Epidermal melanocyte (primary cell): ENCODE results near the gene FRS2.

Experiments used
- DNase-seq: peaks from one replicate; pipeline ENCODE4 v3.0.0; 2011; ENCODE audit warnings: low spot score; ENCODE audit not compliant: insufficient read length

Gene FRS2

GRCh38 chr12:69464428-69464827 is 5.8 kb upstream of the FRS2 start:
- DNase-seq, result no peak

GRCh38 chr12:69466867-69467266 is 3.3 kb upstream of the FRS2 start:
- no peak for DNase-seq

- DNase-seq, result no peak
These were observed 2.8 kb upstream of the FRS2 start for GRCh38 chr12:69467366-69467765.

- no peak for DNase-seq
These were observed 1.8 kb upstream of the FRS2 start for GRCh38 chr12:69468237-69469026.

- no peak for DNase-seq
These were observed 367 bp upstream of the FRS2 start for GRCh38 chr12:69469854-69470188.

GRCh38 chr12:69471076-69471430 is 865 bp downstream of the FRS2 start:
- no peak for DNase-seq

GRCh38 chr12:69471667-69472385 is 1.6 kb downstream of the FRS2 start:
- no peak for DNase-seq

GRCh38 chr12:69473262-69473661 is 3.1 kb downstream of the FRS2 start:
- no peak for DNase-seq

GRCh38 chr12:69474456-69474855 is 4.3 kb downstream of the FRS2 start:
- DNase-seq, result no peak

GRCh38 chr12:69475237-69475975 is 5.2 kb downstream of the FRS2 start:
- no peak for DNase-seq

- DNase-seq, result no peak
These were observed 6.3 kb downstream of the FRS2 start for GRCh38 chr12:69476276-69477017.

- DNase-seq, result no peak
These were observed 9.5 kb downstream of the FRS2 start for GRCh38 chr12:69479675-69480074.

GRCh38 chr12:69480698-69481097 is 10.5 kb downstream of the FRS2 start:
- no peak for DNase-seq

- no peak for DNase-seq
These were observed 10.9 kb downstream of the FRS2 start for GRCh38 chr12:69481133-69481532.

GRCh38 chr12:69483700-69484099 is 13.5 kb downstream of the FRS2 start:
- no peak for DNase-seq

- no peak for DNase-seq
These were observed 14.2 kb downstream of the FRS2 start for GRCh38 chr12:69484428-69484827.

GRCh38 chr12:69490920-69491643 is 20.9 kb downstream of the FRS2 start:
- no peak for DNase-seq

- DNase-seq, result no peak
These were observed 22.6 kb downstream of the FRS2 start for GRCh38 chr12:69492739-69493138.

GRCh38 chr12:69495071-69495470 is 24.9 kb downstream of the FRS2 start:
- DNase-seq, result no peak

- DNase-seq, result no peak
These were observed 27.3 kb downstream of the FRS2 start for GRCh38 chr12:69497308-69498026.
